Panc1 (cell line): Measurements from ENCODE around the gene USP14.

Source experiments
- CTCF ChIP-seq: fragments of 450-650 bp; IDR thresholded peaks from 2 replicates; pipeline ENCODE4 v1.5.1; 2017; ENCODE audit warnings: mild to moderate bottlenecking
- POLR2AphosphoS5 ChIP-seq: IDR thresholded peaks from 2 replicates; pipeline ENCODE4 v1.6.1; 2012; ENCODE audit warnings: mild to moderate bottlenecking, low read depth, low read length, moderate library complexity
- REST ChIP-seq, 2 experiments: IDR thresholded peaks; 2 replicates each; pipeline ENCODE4 v1.6.1; 2011 to 2012; ENCODE audit warnings: low read depth in 2 of 2, control low read depth in 1 of 2, low read length in 1 of 2, mild to moderate bottlenecking in 1 of 2, moderate library complexity in 1 of 2; ENCODE audit not compliant: insufficient read depth in 1 of 2
- TCF7L2 ChIP-seq: IDR thresholded peaks from 2 replicates; pipeline ENCODE4 v1.6.1; 2011; ENCODE audit warnings: mild to moderate bottlenecking, low read depth, low read length, inconsistent platforms

- no peak for TF ChIP-seq CTCF
- no peak for TF ChIP-seq REST (IDR thresholded peaks at IDR 0.05; ENCODE audit: insufficient read depth in 1 of 2, low read depth in 2 of 2, low read length in 1 of 2)
- TF ChIP-seq TCF7L2 = no peak
- no peak for TF ChIP-seq POLR2AphosphoS5
These were observed 23.3 kb upstream of the USP14 start for GRCh38 chr18:135045-135444.
